ENCODE measurements around the gene CCDC39. TPM values are rescaled to one million over a fixed set of nuclear protein-coding genes. Genes with fewer than 3 reads are reported as not detected.
"Not testable (repeated sequence)": the region's sequence is repeated elsewhere in the genome, so short reads cannot be mapped to it uniquely, and the experiment has no call there.

CCDC39 gene
- total RNA-seq, 1 experiment from 2014 or later: 0.05 TPM

- DNase-seq (ENCODE audit: low read depth): no peak
These were observed 52.4 kb downstream of the CCDC39 start for GRCh38 chr3:180626844-180627243.

- DNase-seq (ENCODE audit: low read depth): no peak
These were observed 54.6 kb downstream of the CCDC39 start for GRCh38 chr3:180624714-180625113.

GRCh38 chr3:180619723-180620122 lies 59.6 kb downstream of the CCDC39 start:
- DNase-seq (ENCODE audit: low read depth): no peak

- not testable (repeated sequence) for DNase-seq (ENCODE audit: low read depth)
These were observed 60.7 kb downstream of the CCDC39 start for GRCh38 chr3:180618563-180618962.

GRCh38 chr3:180617049-180617448 lies 62.2 kb downstream of the CCDC39 start:
- DNase-seq (ENCODE audit: low read depth): peak; percentile 15

- DNase-seq (ENCODE audit: low read depth): no peak
These were observed 63.3 kb downstream of the CCDC39 start for GRCh38 chr3:180615954-180616353.

- DNase-seq (ENCODE audit: low read depth): peak; percentile 13
These were observed 66.9 kb downstream of the CCDC39 start for GRCh38 chr3:180612364-180612763.

GRCh38 chr3:180611006-180611405 lies 68.3 kb downstream of the CCDC39 start:
- no peak for DNase-seq (ENCODE audit: low read depth)

- DNase-seq (ENCODE audit: low read depth): peak; percentile 98
These were observed 77.3 kb downstream of the CCDC39 start, which contains the start of gene TTC14 for GRCh38 chr3:180601688-180602666. TSS of gene TTC14 (plus strand) at chr3:180602163. CDS start at chr3:180602262, 99 bp downstream.

GRCh38 chr3:180600473-180600872 lies 78.8 kb downstream of the CCDC39 start:
- DNase-seq (ENCODE audit: low read depth): no peak

- DNase-seq (ENCODE audit: low read depth): no peak
These were observed 83.7 kb downstream of the CCDC39 start for GRCh38 chr3:180595559-180595935.

GRCh38 chr3:180594631-180595558 lies 84.4 kb downstream of the CCDC39 start:
- peak; percentile 68 for DNase-seq (ENCODE audit: low read depth)

- DNase-seq (ENCODE audit: low read depth): not testable (repeated sequence)
These were observed 85.7 kb downstream of the CCDC39 start for GRCh38 chr3:180593631-180594030.

- DNase-seq (ENCODE audit: low read depth): no peak
These were observed 88.9 kb downstream of the CCDC39 start for GRCh38 chr3:180590396-180590795.

- no peak for DNase-seq (ENCODE audit: low read depth)
These were observed 98.4 kb downstream of the CCDC39 start for GRCh38 chr3:180580934-180581333.

- DNase-seq (ENCODE audit: low read depth): no peak
These were observed 103.7 kb downstream of the CCDC39 start for GRCh38 chr3:180575571-180575970.

- DNase-seq (ENCODE audit: low read depth): no peak
These were observed 107.3 kb downstream of the CCDC39 start for GRCh38 chr3:180571831-180572598.

GRCh38 chr3:180570238-180570637 lies 109.1 kb downstream of the CCDC39 start:
- no peak for DNase-seq (ENCODE audit: low read depth)

GRCh38 chr3:180564676-180565075 lies 114.6 kb downstream of the CCDC39 start:
- no peak for DNase-seq (ENCODE audit: low read depth)
